Fibroblast of skin of right biceps (primary cell): ENCODE measurements around the gene PIK3CD.

Source experiments
- DNase-seq: peaks from one replicate; pipeline ENCODE4 v3.0.0-alpha.2; 2013

PIK3CD gene

GRCh38 chr1:9720785-9721605 is 69.5 kb downstream of the PIK3CD start:
- DNase-seq, result no peak

GRCh38 chr1:9721606-9722377 is 70.3 kb downstream of the PIK3CD start:
- peak; percentile 17 for DNase-seq

- no peak for DNase-seq
Observed at GRCh38 chr1:9722378-9722749, 70.8 kb downstream of the PIK3CD start.

- no peak for DNase-seq
Observed at GRCh38 chr1:9723068-9723805, 71.7 kb downstream of the PIK3CD start.

GRCh38 chr1:9723926-9724325 is 72.4 kb downstream of the PIK3CD start:
- DNase-seq, result no peak

- DNase-seq, result peak; percentile 44
Observed at GRCh38 chr1:9724706-9725476, 73.4 kb downstream of the PIK3CD start.

GRCh38 chr1:9726406-9726805 is 74.9 kb downstream of the PIK3CD start:
- no peak for DNase-seq

- DNase-seq, result no peak
Observed at GRCh38 chr1:9726905-9727595, 75.5 kb downstream of the PIK3CD start.

GRCh38 chr1:9728451-9729295 is 77.1 kb downstream of the PIK3CD start:
- no peak for DNase-seq

GRCh38 chr1:9729523-9729922 is 78.0 kb downstream of the PIK3CD start:
- DNase-seq, result no peak

GRCh38 chr1:9730096-9730901 is 78.8 kb downstream of the PIK3CD start:
- DNase-seq, result no peak

- DNase-seq, result no peak
Observed at GRCh38 chr1:9731051-9731537, 79.6 kb downstream of the PIK3CD start.

GRCh38 chr1:9731561-9731960 is 80.0 kb downstream of the PIK3CD start:
- DNase-seq, result no peak

GRCh38 chr1:9732123-9732971 is 80.8 kb downstream of the PIK3CD start:
- DNase-seq, result no peak

GRCh38 chr1:9733160-9733789 is 81.7 kb downstream of the PIK3CD start:
- no peak for DNase-seq

- no peak for DNase-seq
Observed at GRCh38 chr1:9735800-9736199, 84.3 kb downstream of the PIK3CD start.

GRCh38 chr1:9736241-9736640 is 84.7 kb downstream of the PIK3CD start:
- no peak for DNase-seq

GRCh38 chr1:9737057-9737456 is 85.5 kb downstream of the PIK3CD start:
- DNase-seq, result no peak

- peak; percentile 31 for DNase-seq
Observed at GRCh38 chr1:9737671-9738070, 86.1 kb downstream of the PIK3CD start.
